Endothelial cell of umbilical vein (primary cell): ENCODE data around the gene TEX29. TPM values are rescaled to one million over a fixed set of nuclear protein-coding genes. Genes with fewer than 3 reads are reported as not detected.

Experiments
- BruUV-seq: library from RNA; stranded (reverse); fragments of 400-500 nt; replicated peaks from 2 replicates; lab custom pipeline; 2021; lab: Mats Ljungman, UMichigan
- CTCF ChIA-PET: fragments of 300-600, 350-600 bp; sonication (Branson Sonifier 250); formaldehyde crosslinking; loops from one replicate; lab custom pipeline; 2021; ENCODE audit warnings: antibody characterized with exemption, inconsistent platforms; lab: Charles Lee
- POLR2A ChIA-PET: fragments of 300-600, 350-600 bp; sonication (Branson Sonifier 250); formaldehyde crosslinking; loops from one replicate; lab custom pipeline; 2021; ENCODE audit warnings: antibody characterized with exemption, inconsistent platforms; lab: Charles Lee
- DNase-seq: peaks from one replicate; pipeline ENCODE4 v3.0.0-alpha.2; 2011; ENCODE audit warnings: low read depth, low spot score
- FAIRE-seq: peaks from 2 replicates; lab custom pipeline; 2011; peaks lifted over from hg19 to GRCh38; lab: Jason Lieb, UNC
- H2AFZ ChIP-seq: 2 replicates; pipeline ENCODE4 v1.6.0; 2012; ENCODE audit warnings: low read depth, low read length, control low read depth, inconsistent platforms
- H3K27ac ChIP-seq: 2 replicates; pipeline ENCODE4 v1.5.1; 2011; ENCODE audit warnings: low read depth, mild to moderate bottlenecking, control low read depth, low read length, moderate library complexity; ENCODE audit not compliant: insufficient read depth
- H3K27me3 ChIP-seq, 2 experiments: 2 replicates each; pipeline versions ENCODE4 v1.6.0 to v1.6.1; 2011; ENCODE audit warnings: low read length in 2 of 2, mixed read lengths in 1 of 2; ENCODE audit not compliant: control insufficient read depth in 2 of 2, insufficient read depth in 2 of 2
- H3K36me3 ChIP-seq, 2 experiments: 2 replicates in 1 of 2; 3 replicates in 1 of 2; pipeline ENCODE4 v1.5.1; 2011; ENCODE audit warnings: low read length in 2 of 2, mild to moderate bottlenecking in 1 of 2, moderate library complexity in 1 of 2; ENCODE audit not compliant: control insufficient read depth in 2 of 2, insufficient read depth in 2 of 2; ENCODE audit errors: extremely low read depth in 1 of 2
- H3K4me1 ChIP-seq: 3 replicates; pipeline ENCODE4 v1.5.1; 2011; ENCODE audit warnings: mild to moderate bottlenecking, low read length; ENCODE audit not compliant: control insufficient read depth, insufficient read depth; ENCODE audit errors: extremely low read depth
- H3K4me2 ChIP-seq: 2 replicates; pipeline ENCODE4 v1.6.1; 2011; ENCODE audit warnings: low read length, control low read depth, mixed read lengths; ENCODE audit not compliant: insufficient read depth
- H3K4me3 ChIP-seq, 3 experiments: fragments of 200-600 bp in 1 of 3; sonication (generic), shearing (Covaris generic) in 1 of 3; replicated peaks in 1 of 3; 2 replicates each; pipeline ENCODE4 v1.5.1; 2011 to 2016; ENCODE audit warnings: control low read depth in 3 of 3, low read length in 3 of 3, mild to moderate bottlenecking in 2 of 3, inconsistent platforms in 1 of 3, low read depth in 1 of 3, moderate library complexity in 1 of 3; ENCODE audit not compliant: insufficient read depth in 1 of 3
- H3K79me2 ChIP-seq: 2 replicates; pipeline ENCODE4 v1.6.0; 2012; ENCODE audit warnings: low read length, inconsistent platforms; ENCODE audit not compliant: control insufficient read depth, insufficient read depth
- H3K9ac ChIP-seq: replicated peaks from 2 replicates; pipeline ENCODE3; 2011; ENCODE audit warnings: low read length, control low read depth; ENCODE audit not compliant: insufficient read depth; ENCODE audit errors: extremely low read depth
- H3K9me1 ChIP-seq: replicated peaks from 3 replicates; pipeline ENCODE4 v1.6.0; 2011; ENCODE audit warnings: mild to moderate bottlenecking, low read length; ENCODE audit not compliant: control insufficient read depth, insufficient read depth; ENCODE audit errors: extremely low read depth
- H3K9me3 ChIP-seq: replicated peaks from 2 replicates; pipeline ENCODE4 v1.5.1; 2012; ENCODE audit warnings: low read length, inconsistent platforms; ENCODE audit not compliant: control insufficient read depth, insufficient read depth
- H4K20me1 ChIP-seq: replicated peaks from 2 replicates; pipeline ENCODE3; 2011; ENCODE audit warnings: mild to moderate bottlenecking, low read length; ENCODE audit not compliant: control insufficient read depth, insufficient read depth; ENCODE audit errors: extremely low read depth
- EZH2 ChIP-seq: IDR thresholded peaks from 2 replicates; pipeline ENCODE4 v1.6.1; 2012; ENCODE audit warnings: borderline replicate concordance, low read depth, mild to moderate bottlenecking, moderate library complexity, low read length, inconsistent platforms; ENCODE audit not compliant: severe bottlenecking
- FOS ChIP-seq: IDR thresholded peaks from 2 replicates; pipeline ENCODE4 v1.6.1; 2011; ENCODE audit warnings: mild to moderate bottlenecking, low read length, moderate library complexity, borderline replicate concordance; ENCODE audit not compliant: insufficient read depth
- GATA2 ChIP-seq: IDR thresholded peaks from 2 replicates; pipeline ENCODE4 v1.7.0; 2011; ENCODE audit warnings: low read depth, mild to moderate bottlenecking, moderate library complexity, mixed read lengths, low read length; ENCODE audit not compliant: insufficient read length, insufficient read depth
- JUN ChIP-seq: IDR thresholded peaks from 2 replicates; pipeline ENCODE4 v1.6.1; 2011; ENCODE audit warnings: borderline replicate concordance, low read depth; ENCODE audit not compliant: insufficient read length, insufficient read depth
- MAX ChIP-seq: IDR thresholded peaks from 2 replicates; pipeline ENCODE4 v1.6.1; 2011; ENCODE audit not compliant: insufficient read depth, insufficient read length
- MYC ChIP-seq: IDR thresholded peaks from one replicate; pipeline ENCODE4 v1.6.1; 2011; ENCODE audit warnings: mild to moderate bottlenecking, low read depth, low read length
- POLR2A ChIP-seq: IDR thresholded peaks from 2 replicates; pipeline ENCODE4 v1.6.1; 2012; ENCODE audit warnings: low read depth, mild to moderate bottlenecking, control low read depth, low read length
- POLR2AphosphoS5 ChIP-seq: IDR thresholded peaks from 2 replicates; pipeline ENCODE4 v1.6.1; 2012; ENCODE audit warnings: low read depth, mild to moderate bottlenecking, control low read depth, low read length, moderate library complexity; ENCODE audit not compliant: insufficient read depth
- dilution Hi-C: fragments of 300-500 bp; cut with MboI; formaldehyde crosslinking; loops from one replicate; pipeline ENCODE4 v1.15.0; 2019; ENCODE audit warnings: low sequenced_read_pairs; ENCODE audit not compliant: extremely low pct_ligation_motif_present
- intact Hi-C: fragments of 100-400 bp; cut with micrococcal nuclease; formaldehyde crosslinking; loops from one replicate; pipeline ENCODE4 v1.10.0; 2022
- polyA plus RNA-seq, 4 experiments: library from polyadenylated mRNA; depleted of rRNA in 3 of 4; stranded (reverse) in 3 of 4; unstranded in 1 of 4; fragments of >200 nt; gene quantifications; 2 replicates each; pipeline versions ENCODE4 v1.2.1 to v1.2.3, GENCODE V29; 2011 to 2012; ENCODE audit warnings: missing spikeins in 1 of 4
- total RNA-seq: library from RNA; stranded (reverse); gene quantifications from 2 replicates; pipeline ENCODE4 v1.2.3, GENCODE V29; 2021
- TF ChIP-seq, protein P1 (sequence below), 2 donors: IDR thresholded peaks; 1 replicate in 1 of 2; 2 replicates in 1 of 2; pipeline ENCODE4 v1.5.1; 2011; ENCODE audit warnings: low read length in 2 of 2, mild to moderate bottlenecking in 2 of 2, moderate library complexity in 2 of 2, control low read depth in 1 of 2, inconsistent platforms in 1 of 2, low read depth in 1 of 2; ENCODE audit not compliant: insufficient read depth in 1 of 2; ENCODE audit errors: extremely low read depth in 1 of 2

TEX29 gene
- total and polyA plus RNA-seq, 2 donors (not counting 3 experiments of a cell fraction or from before 2014, with no cell fraction given): 0.44 TPM; not detected in 1

GRCh38 chr13:111280226-111280625, 40.2 kb upstream of the TEX29 start:
- no peaks in the 10 kb centered on the region for H3K27me3 ChIP-seq
- no peaks in the 10 kb centered on the region for H3K9me3 ChIP-seq
- intact Hi-C loops (no loop called here), dilution Hi-C loops (no loop called here)
- H3K79me2 ChIP-seq: peaks cover 11% of the 10 kb centered on the region
- no peak for FAIRE-seq
- H4K20me1 ChIP-seq: no peaks in the 10 kb centered on the region
- no peak overlapping the region for H3K4me2 ChIP-seq
- H2AFZ ChIP-seq: no peak overlapping the region
- CTCF ChIA-PET: no interaction called here
- POLR2A ChIA-PET: no interaction called here
- TF ChIP-seq POLR2AphosphoS5 (no peak), MYC (no peak), JUN (no peak), EZH2 (no peak), GATA2 (no peak), POLR2A (no peak), FOS (no peak), MAX (no peak)
- TF ChIP-seq, protein P1, sequence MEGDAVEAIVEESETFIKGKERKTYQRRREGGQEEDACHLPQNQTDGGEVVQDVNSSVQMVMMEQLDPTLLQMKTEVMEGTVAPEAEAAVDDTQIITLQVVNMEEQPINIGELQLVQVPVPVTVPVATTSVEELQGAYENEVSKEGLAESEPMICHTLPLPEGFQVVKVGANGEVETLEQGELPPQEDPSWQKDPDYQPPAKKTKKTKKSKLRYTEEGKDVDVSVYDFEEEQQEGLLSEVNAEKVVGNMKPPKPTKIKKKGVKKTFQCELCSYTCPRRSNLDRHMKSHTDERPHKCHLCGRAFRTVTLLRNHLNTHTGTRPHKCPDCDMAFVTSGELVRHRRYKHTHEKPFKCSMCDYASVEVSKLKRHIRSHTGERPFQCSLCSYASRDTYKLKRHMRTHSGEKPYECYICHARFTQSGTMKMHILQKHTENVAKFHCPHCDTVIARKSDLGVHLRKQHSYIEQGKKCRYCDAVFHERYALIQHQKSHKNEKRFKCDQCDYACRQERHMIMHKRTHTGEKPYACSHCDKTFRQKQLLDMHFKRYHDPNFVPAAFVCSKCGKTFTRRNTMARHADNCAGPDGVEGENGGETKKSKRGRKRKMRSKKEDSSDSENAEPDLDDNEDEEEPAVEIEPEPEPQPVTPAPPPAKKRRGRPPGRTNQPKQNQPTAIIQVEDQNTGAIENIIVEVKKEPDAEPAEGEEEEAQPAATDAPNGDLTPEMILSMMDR (IDR thresholded peaks at IDR 0.05; ENCODE audit: extremely low read depth in 1 of 2, insufficient read depth in 1 of 2, low read depth in 1 of 2, low read length in 2 of 2): no peak
- no peak overlapping the region for H3K27ac ChIP-seq
- H3K4me1 ChIP-seq: no peaks in the 10 kb centered on the region
- H3K9me1 ChIP-seq: no peaks in the 10 kb centered on the region
- DNase-seq: no peak
- BruUV-seq: no TSS peak
- peaks cover 31 to 44% of the 10 kb centered on the region in 2 experiments for H3K36me3 ChIP-seq
- H3K4me3 ChIP-seq: no peak overlapping the region
- no peak overlapping the region for H3K9ac ChIP-seq
